ENCODE results near the gene TTC22.

Gene TTC22

GRCh38 chr1:54800899-54801759 is at the start of gene TTC22:
TTC22 (minus strand) TSS chr1:54801323; CDS start chr1:54801163, 160 bp downstream.
- DNase-seq (ENCODE audit: low read depth in 3 of 3) = peak; percentile 38 to 67 (median 42)

- no peak for DNase-seq (ENCODE audit: low read depth in 3 of 3)
These were observed 49.6 kb upstream of the TTC22 start for GRCh38 chr1:54850737-54851136.

GRCh38 chr1:54850069-54850730 is 49.1 kb upstream of the TTC22 start:
- no peak for DNase-seq (ENCODE audit: low read depth in 3 of 3)

GRCh38 chr1:54849219-54850068 is 48.3 kb upstream of the TTC22 start:
- DNase-seq (ENCODE audit: low read depth in 3 of 3) = no peak

GRCh38 chr1:54848134-54848948 is 47.2 kb upstream of the TTC22 start:
- DNase-seq (ENCODE audit: low read depth in 3 of 3) = no peak

GRCh38 chr1:54846716-54847284 is 45.7 kb upstream of the TTC22 start:
- no peak for DNase-seq (ENCODE audit: low read depth in 3 of 3)

GRCh38 chr1:54846301-54846700 is 45.2 kb upstream of the TTC22 start:
- no peak for DNase-seq (ENCODE audit: low read depth in 3 of 3)

GRCh38 chr1:54845772-54846171 is 44.6 kb upstream of the TTC22 start:
- no peak for DNase-seq (ENCODE audit: low read depth in 3 of 3)

GRCh38 chr1:54844564-54844963 is 43.4 kb upstream of the TTC22 start:
- no peak for DNase-seq (ENCODE audit: low read depth in 3 of 3)

- no peak for DNase-seq (ENCODE audit: low read depth in 3 of 3)
These were observed 42.3 kb upstream of the TTC22 start for GRCh38 chr1:54843449-54843848.

- DNase-seq (ENCODE audit: low read depth in 3 of 3) = no peak
These were observed 41.8 kb upstream of the TTC22 start for GRCh38 chr1:54842963-54843362.

- DNase-seq (ENCODE audit: low read depth in 3 of 3) = no peak
These were observed 41.2 kb upstream of the TTC22 start for GRCh38 chr1:54842206-54842915.

- DNase-seq (ENCODE audit: low read depth in 3 of 3) = no peak
These were observed 38.7 kb upstream of the TTC22 start for GRCh38 chr1:54839824-54840223.

- DNase-seq (ENCODE audit: low read depth in 3 of 3) = no peak
These were observed 37.5 kb upstream of the TTC22 start for GRCh38 chr1:54838565-54839180.

- no peak for DNase-seq (ENCODE audit: low read depth in 3 of 3)
These were observed 36.1 kb upstream of the TTC22 start for GRCh38 chr1:54837002-54837853.

GRCh38 chr1:54836594-54836993 is 35.5 kb upstream of the TTC22 start:
- no peak for DNase-seq (ENCODE audit: low read depth in 3 of 3)

- no peak for DNase-seq (ENCODE audit: low read depth in 3 of 3)
These were observed 34.8 kb upstream of the TTC22 start for GRCh38 chr1:54835970-54836369.

- DNase-seq (ENCODE audit: low read depth in 3 of 3) = no peak
These were observed 34.2 kb upstream of the TTC22 start for GRCh38 chr1:54835131-54835898.
